Fibroblast of lung (primary cell): ENCODE measurements around the gene TIGIT. TPM values are rescaled to one million over a fixed set of nuclear protein-coding genes. Genes with fewer than 3 reads are reported as not detected.

Experiments used
- DNase-seq, 2 donors: peaks; one replicate each; pipeline versions ENCODE4 v3.0.0 to v3.0.0-alpha.2; 2010; ENCODE audit warnings: low read depth in 2 of 2
- H2AFZ ChIP-seq: 2 replicates; pipeline ENCODE4 v1.5.1; 2012; ENCODE audit warnings: low read length, control low read depth, inconsistent platforms
- H3K27ac ChIP-seq: 2 replicates; pipeline ENCODE4 v1.5.1; 2011; ENCODE audit warnings: low read length, control low read depth; ENCODE audit not compliant: insufficient read depth
- H3K27me3 ChIP-seq: 2 replicates; pipeline ENCODE4 v1.5.1; 2011; ENCODE audit warnings: mild to moderate bottlenecking, low read length; ENCODE audit not compliant: control insufficient read depth, insufficient read depth
- H3K36me3 ChIP-seq: 2 replicates; pipeline ENCODE4 v1.5.1; 2011; ENCODE audit warnings: low read length; ENCODE audit not compliant: control insufficient read depth, insufficient read depth
- H3K4me1 ChIP-seq: 2 replicates; pipeline ENCODE4 v1.5.1; 2011; ENCODE audit warnings: low read length; ENCODE audit not compliant: control insufficient read depth, insufficient read depth; ENCODE audit errors: extremely low read depth
- H3K4me2 ChIP-seq: 2 replicates; pipeline ENCODE4 v1.5.1; 2011; ENCODE audit warnings: low read length, control low read depth; ENCODE audit not compliant: insufficient read depth; ENCODE audit errors: extremely low read depth
- H3K4me3 ChIP-seq, 4 experiments: fragments of 200-600 bp in 1 of 4; sonication (generic) in 1 of 4; replicated peaks in 1 of 4; 2 replicates each; pipeline ENCODE4 v1.5.1; 2011 to 2016; ENCODE audit warnings: low read length in 4 of 4, low read depth in 3 of 4, mild to moderate bottlenecking in 3 of 4, control low read depth in 2 of 4, inconsistent platforms in 1 of 4, mixed read lengths in 1 of 4; ENCODE audit not compliant: insufficient read depth in 1 of 4; ENCODE audit errors: control extremely low read depth in 1 of 4
- H3K79me2 ChIP-seq: 2 replicates; pipeline ENCODE4 v1.5.1; 2012; ENCODE audit warnings: mild to moderate bottlenecking, low read length, inconsistent platforms; ENCODE audit not compliant: control insufficient read depth, insufficient read depth
- H3K9ac ChIP-seq: 2 replicates; pipeline ENCODE4 v1.5.1; 2011; ENCODE audit warnings: mild to moderate bottlenecking, low read length, control low read depth; ENCODE audit not compliant: insufficient read depth
- H3K9me3 ChIP-seq: 2 replicates; pipeline ENCODE4 v1.5.1; 2012; ENCODE audit warnings: low read depth, low read length; ENCODE audit not compliant: control insufficient read depth, insufficient read depth
- H4K20me1 ChIP-seq: 2 replicates; pipeline ENCODE4 v1.5.1; 2011; ENCODE audit warnings: low read length; ENCODE audit not compliant: control insufficient read depth, insufficient read depth; ENCODE audit errors: extremely low read depth
- CTCF ChIP-seq, 2 donors: IDR thresholded peaks in 1 of 2; conservative IDR thresholded peaks in 1 of 2; 1 replicate in 1 of 2; 2 replicates in 1 of 2; pipeline ENCODE4 v1.5.1; 2011 to 2012; ENCODE audit warnings: low read length in 2 of 2, control low read depth in 1 of 2, inconsistent platforms in 1 of 2, low read depth in 1 of 2, mild to moderate bottlenecking in 1 of 2
- EZH2 ChIP-seq: IDR thresholded peaks from 2 replicates; pipeline ENCODE4 v1.5.1; 2012; ENCODE audit warnings: low read length, control low read depth, mild to moderate bottlenecking; ENCODE audit errors: missing control alignments
- polyA plus RNA-seq, 2 donors: library from polyadenylated mRNA; depleted of rRNA in 1 of 2; stranded (reverse) in 1 of 2; unstranded in 1 of 2; fragments of >200 nt; gene quantifications; 2 replicates each; pipeline ENCODE4 v1.2.1, GENCODE V29; 2011 to 2012; ENCODE audit warnings: missing spikeins in 1 of 2
- total RNA-seq: library from RNA; depleted of rRNA; stranded (reverse); fragments of >200 nt; gene quantifications from 2 replicates; pipeline ENCODE4 v1.2.1, GENCODE V29; 2014

TIGIT gene
- total and polyA plus RNA-seq, 2 donors (not counting 1 experiment from before 2014, with no cell fraction given) = not detected

GRCh38 chr3:114307832-114308231 is 14.0 kb downstream of the TIGIT start:
- Histone ChIP-seq H2AFZ (no peak overlapping the region), H3K27me3 (no peaks in the 10 kb centered on the region), H4K20me1 (peaks cover 2% of the 10 kb centered on the region), H3K9ac (no peak overlapping the region), H3K9me3 (no peaks in the 10 kb centered on the region), H3K79me2 (no peaks in the 10 kb centered on the region), H3K4me3 (no peak overlapping the region), H3K4me1 (no peaks in the 10 kb centered on the region), H3K36me3 (no peaks in the 10 kb centered on the region), H3K27ac (no peak overlapping the region), H3K4me2 (no peak overlapping the region)
- TF ChIP-seq EZH2 = no peak
- no peak for TF ChIP-seq CTCF (conservative IDR thresholded peaks at IDR 0.05 in 1 of 2, IDR thresholded peaks at IDR 0.05 in 1 of 2; ENCODE audit: low read depth in 1 of 2, low read length in 2 of 2)
- no peak for DNase-seq

- no peak overlapping the region for H2AFZ ChIP-seq
- no peak overlapping the region for H3K27ac ChIP-seq
- no peaks in the 10 kb centered on the region for H3K79me2 ChIP-seq
- H4K20me1 ChIP-seq = peaks cover 2% of the 10 kb centered on the region
- H3K4me2 ChIP-seq = no peak overlapping the region
- no peaks in the 10 kb centered on the region for H3K36me3 ChIP-seq
- no peaks in the 10 kb centered on the region for H3K27me3 ChIP-seq
- no peaks in the 10 kb centered on the region for H3K9me3 ChIP-seq
- no peak overlapping the region for H3K9ac ChIP-seq
- no peak for TF ChIP-seq EZH2
- no peak for TF ChIP-seq CTCF (conservative IDR thresholded peaks at IDR 0.05 in 1 of 2, IDR thresholded peaks at IDR 0.05 in 1 of 2; ENCODE audit: low read depth in 1 of 2, low read length in 2 of 2)
- H3K4me3 ChIP-seq = no peak overlapping the region
- H3K4me1 ChIP-seq = no peaks in the 10 kb centered on the region
- no peak for DNase-seq
Measured at GRCh38 chr3:114308377-114308776, 14.5 kb downstream of the TIGIT start.

GRCh38 chr3:114308830-114309229 is 15.0 kb downstream of the TIGIT start:
- TF ChIP-seq EZH2 (no peak), CTCF (conservative IDR thresholded peaks at IDR 0.05 in 1 of 2, IDR thresholded peaks at IDR 0.05 in 1 of 2; ENCODE audit: low read depth in 1 of 2, low read length in 2 of 2) (no peak)
- H3K4me2 ChIP-seq = no peak overlapping the region
- no peaks in the 10 kb centered on the region for H3K27me3 ChIP-seq
- no peak overlapping the region for H3K27ac ChIP-seq
- peaks cover 2% of the 10 kb centered on the region for H4K20me1 ChIP-seq
- H2AFZ ChIP-seq = no peak overlapping the region
- H3K9me3 ChIP-seq = no peaks in the 10 kb centered on the region
- no peak overlapping the region for H3K4me3 ChIP-seq
- no peak overlapping the region for H3K9ac ChIP-seq
- no peaks in the 10 kb centered on the region for H3K4me1 ChIP-seq
- DNase-seq = no peak
- no peaks in the 10 kb centered on the region for H3K36me3 ChIP-seq
- H3K79me2 ChIP-seq = no peaks in the 10 kb centered on the region
